HepG2 (cell line): ENCODE measurements around the gene SYNPO. TPM values are rescaled to one million over a fixed set of nuclear protein-coding genes. Genes with fewer than 3 reads are reported as not detected.

Source experiments
- AGO2 ChIP-seq: fragments of 200-400 bp; formaldehyde crosslinking; optimal IDR thresholded peaks from 2 replicates; pipeline ENCODE3; 2017; ENCODE audit warnings: mild to moderate bottlenecking, low read depth, low read length, moderate library complexity
- ARNTL ChIP-seq: sonication (generic); formaldehyde crosslinking; IDR thresholded peaks from 2 replicates; pipeline ENCODE4 v1.4.0; 2020; ENCODE audit warnings: mild to moderate bottlenecking, missing genetic modification reagents
- BCL6 ChIP-seq: IDR thresholded peaks from 2 replicates; pipeline ENCODE4 v1.6.1; 2016; ENCODE audit warnings: missing genetic modification reagents, missing compliant biosample characterization
- BRD4 ChIP-seq: sonication (generic); formaldehyde crosslinking; IDR thresholded peaks from 2 replicates; pipeline ENCODE4 v1.4.0; 2020; ENCODE audit warnings: missing genetic modification reagents
- CEBPG ChIP-seq: IDR thresholded peaks from 2 replicates; pipeline ENCODE4 v1.6.1; 2016
- DMAP1 ChIP-seq: IDR thresholded peaks from 2 replicates; pipeline ENCODE4 v1.6.1; 2016
- DNMT3B ChIP-seq: conservative IDR thresholded peaks from 2 replicates; pipeline ENCODE4 v1.6.1; 2016; ENCODE audit warnings: missing biosample characterization, control low read depth
- HMGA1 ChIP-seq: sonication (generic); formaldehyde crosslinking; conservative IDR thresholded peaks from 2 replicates; pipeline ENCODE4 v1.4.0; 2020; ENCODE audit warnings: missing genetic modification reagents
- KDM5A ChIP-seq: fragments of 200-600 bp; sonication (generic); IDR thresholded peaks from 2 replicates; pipeline ENCODE4 v1.7.0; 2018; ENCODE audit warnings: antibody characterized with exemption, mild to moderate bottlenecking, low read length, borderline replicate concordance
- KDM6A ChIP-seq: IDR thresholded peaks from 2 replicates; pipeline ENCODE4 v1.6.1; 2016; ENCODE audit warnings: low read depth
- KMT2A ChIP-seq: sonication (generic); formaldehyde crosslinking; IDR thresholded peaks from 2 replicates; pipeline ENCODE4 v1.4.0; 2020; ENCODE audit warnings: missing genetic modification reagents
- LCORL ChIP-seq, 2 experiments: fragments of 450-650 bp in 1 of 2; sonication (generic) in 1 of 2; formaldehyde crosslinking in 1 of 2; IDR thresholded peaks; 2 replicates each; pipeline versions ENCODE4 v1.5.0 to v1.6.1; 2017 to 2020; ENCODE audit warnings: antibody characterized with exemption in 1 of 2, missing genetic modification reagents in 1 of 2
- MBNL3 ChIP-seq: fragments of 250-450 bp; sonication (Bioruptor Pico); conservative IDR thresholded peaks from 2 replicates; pipeline ENCODE4 v1.8.0; 2022; ENCODE audit warnings: mild to moderate bottlenecking, inconsistent platforms
- MYNN ChIP-seq: sonication (generic); formaldehyde crosslinking; IDR thresholded peaks from 2 replicates; pipeline ENCODE4 v1.4.0; 2020; ENCODE audit warnings: mild to moderate bottlenecking, low read depth, missing genetic modification reagents
- NCOR1 ChIP-seq: fragments of 200-600 bp; sonication (generic); IDR thresholded peaks from 2 replicates; pipeline ENCODE4 v1.7.0; 2017; ENCODE audit warnings: antibody characterized with exemption, low read length, borderline replicate concordance
- NFIC ChIP-seq: IDR thresholded peaks from 2 replicates; pipeline ENCODE4 v1.6.1; 2012; ENCODE audit warnings: mild to moderate bottlenecking, low read length, inconsistent platforms
- RBFOX2 ChIP-seq: fragments of 200-400 bp; formaldehyde crosslinking; IDR thresholded peaks from 2 replicates; pipeline ENCODE4 v1.6.1; 2017; ENCODE audit warnings: low read depth, mild to moderate bottlenecking, low read length
- SMARCE1 ChIP-seq: fragments of 450-650 bp; IDR thresholded peaks from 2 replicates; pipeline ENCODE4 v1.6.1; 2017; ENCODE audit warnings: borderline replicate concordance
- SP140L ChIP-seq: sonication (generic); formaldehyde crosslinking; IDR thresholded peaks from 2 replicates; pipeline ENCODE4 v1.4.0; 2020; ENCODE audit warnings: missing genetic modification reagents, borderline replicate concordance
- SRSF9 ChIP-seq: fragments of 200-400 bp; formaldehyde crosslinking; IDR thresholded peaks from 2 replicates; pipeline ENCODE4 v1.6.1; 2018; ENCODE audit warnings: borderline replicate concordance, mild to moderate bottlenecking, low read depth, low read length; ENCODE audit not compliant: insufficient read depth, poor library complexity, severe bottlenecking
- TCF7L2 ChIP-seq: IDR thresholded peaks from 2 replicates; pipeline ENCODE4 v1.6.1; 2011; ENCODE audit warnings: mild to moderate bottlenecking, low read depth, low read length, moderate library complexity
- ZNF225 ChIP-seq: sonication (generic); formaldehyde crosslinking; IDR thresholded peaks from 2 replicates; pipeline ENCODE4 v1.4.0; 2020; ENCODE audit warnings: mild to moderate bottlenecking, missing genetic modification reagents
- ZNF562 ChIP-seq: sonication (generic); formaldehyde crosslinking; IDR thresholded peaks from 2 replicates; pipeline ENCODE4 v1.8.0; 2022; ENCODE audit warnings: missing genetic modification reagents, borderline replicate concordance
- ZNF570 ChIP-seq: sonication (generic); formaldehyde crosslinking; IDR thresholded peaks from 2 replicates; pipeline ENCODE4 v1.4.0; 2020; ENCODE audit warnings: mild to moderate bottlenecking, missing genetic modification reagents, borderline replicate concordance
- ZNF605 ChIP-seq: sonication (generic); formaldehyde crosslinking; IDR thresholded peaks from 2 replicates; pipeline ENCODE4 v1.8.0; 2022; ENCODE audit warnings: mild to moderate bottlenecking, missing genetic modification reagents
- ZNF768 ChIP-seq: sonication (generic); formaldehyde crosslinking; IDR thresholded peaks from 2 replicates; pipeline ENCODE4 v1.4.0; 2020; ENCODE audit warnings: missing genetic modification reagents
- ZNF781 ChIP-seq: sonication (generic); formaldehyde crosslinking; IDR thresholded peaks from 2 replicates; pipeline ENCODE4 v1.5.1; 2020; ENCODE audit warnings: borderline replicate concordance, mild to moderate bottlenecking, missing genetic modification reagents; ENCODE audit errors: not compliant biosample characterization
- ZSCAN22 ChIP-seq: sonication (generic); formaldehyde crosslinking; IDR thresholded peaks from 2 replicates; pipeline ENCODE4 v1.4.0; 2020; ENCODE audit warnings: mild to moderate bottlenecking, missing genetic modification reagents
- polyA plus RNA-seq, 8 experiments: library from polyadenylated mRNA; depleted of rRNA in 3 of 8; stranded (reverse) in 7 of 8; unstranded in 1 of 8; fragments of >200 nt; fragmentation: Illumina TruSeq in 4 of 8; extraction: Trizol in 4 of 8; gene quantifications; 2 replicates each; pipeline versions ENCODE4 v1.2.1 to v1.2.3, GENCODE V29; 2011 to 2016; ENCODE audit warnings: low read depth in 4 of 8, missing spikeins in 1 of 8, mixed read lengths in 1 of 8; ENCODE audit not compliant: insufficient read depth in 1 of 8
- total RNA-seq, 5 experiments: library from RNA; depleted of rRNA; stranded (reverse); fragments of >200 nt; fragmentation: Illumina TruSeq; extraction: Trizol; gene quantifications; 2 replicates each; pipeline ENCODE4 v1.2.3, GENCODE V29; 2016; ENCODE audit warnings: low read depth in 1 of 5
- TF ChIP-seq, protein P1 (sequence below): sonication (generic); formaldehyde crosslinking; IDR thresholded peaks from 2 replicates; pipeline ENCODE4 v1.4.0; 2020; ENCODE audit warnings: low read depth, mild to moderate bottlenecking, missing genetic modification reagents
- TF ChIP-seq, protein P2 (sequence below): sonication (generic); formaldehyde crosslinking; IDR thresholded peaks from 2 replicates; pipeline ENCODE4 v1.5.0; 2020; ENCODE audit warnings: mild to moderate bottlenecking, low read depth, missing genetic modification reagents, borderline replicate concordance
- TF ChIP-seq, protein P3 (sequence below): fragments of 450-650 bp; IDR thresholded peaks from 2 replicates; pipeline ENCODE4 v1.6.1; 2017

The SYNPO gene
- total and polyA plus RNA-seq, 2 of the 13 experiments (the other 11 are each of a cell fraction or from before 2014, with no cell fraction given): 0.09 to 0.30 TPM

DNA sequence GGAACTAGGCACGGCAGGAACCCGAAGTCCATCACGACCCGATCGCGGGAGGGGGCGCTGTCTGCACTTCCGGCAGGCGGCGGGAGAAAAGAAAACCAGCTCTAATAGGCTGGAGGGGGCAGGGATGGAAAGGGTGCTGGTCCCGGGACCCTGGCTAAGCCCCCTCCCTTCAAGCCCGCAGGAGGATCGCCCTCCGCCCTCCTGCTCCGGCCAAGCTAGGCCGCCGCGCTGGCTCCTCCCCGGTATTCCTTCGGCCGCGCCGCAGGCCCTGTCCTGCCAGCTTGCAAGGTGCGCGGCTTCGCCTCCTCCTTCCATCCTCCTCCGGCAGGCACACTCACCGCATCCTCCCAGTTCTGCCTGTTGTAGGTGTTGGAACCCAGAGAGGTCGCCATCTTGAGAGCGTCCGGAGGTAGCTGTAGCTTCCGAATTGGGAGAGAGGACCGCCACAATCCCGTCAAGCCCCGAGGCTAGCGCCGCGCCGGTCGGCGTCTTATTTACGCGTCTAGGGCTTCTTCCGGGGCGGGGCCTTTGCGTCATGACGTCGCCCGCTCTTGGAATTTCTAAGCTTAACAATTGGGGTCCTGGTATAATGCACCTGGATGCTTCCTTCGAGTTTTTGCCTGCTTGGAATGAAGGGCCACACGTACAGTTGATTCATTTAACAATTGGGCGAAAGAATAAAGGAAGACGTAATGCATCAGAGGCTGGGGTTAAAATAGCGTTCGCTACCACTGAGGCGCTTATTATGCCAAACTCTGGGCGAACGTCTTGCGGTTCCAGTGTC is 60.3 kb downstream of the SYNPO start, which contains the start of gene RBM22 (continued):
- TF ChIP-seq, protein P1, sequence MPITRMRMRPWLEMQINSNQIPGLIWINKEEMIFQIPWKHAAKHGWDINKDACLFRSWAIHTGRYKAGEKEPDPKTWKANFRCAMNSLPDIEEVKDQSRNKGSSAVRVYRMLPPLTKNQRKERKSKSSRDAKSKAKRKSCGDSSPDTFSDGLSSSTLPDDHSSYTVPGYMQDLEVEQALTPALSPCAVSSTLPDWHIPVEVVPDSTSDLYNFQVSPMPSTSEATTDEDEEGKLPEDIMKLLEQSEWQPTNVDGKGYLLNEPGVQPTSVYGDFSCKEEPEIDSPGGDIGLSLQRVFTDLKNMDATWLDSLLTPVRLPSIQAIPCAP (CRISPR knock-in tag): no peak
- TF ChIP-seq LCORL (IDR thresholded peaks at IDR 0.05): no peak
- peak; percentile 45; the same call in 1 of the 2 replicates for TF ChIP-seq LCORL (CRISPR knock-in tag; IDR thresholded peaks at IDR 0.05)
- TF ChIP-seq DMAP1 (CRISPR knock-in tag): peak; percentile 88; the same call in 1 of the 2 replicates
- TF ChIP-seq ZNF570 (CRISPR knock-in tag): no peak
- TF ChIP-seq MYNN (CRISPR knock-in tag): no peak
- TF ChIP-seq SRSF9: no peak
- TF ChIP-seq SP140L: no peak
- peak; percentile 20; the same call in 1 of the 2 replicates for TF ChIP-seq ZNF768 (CRISPR knock-in tag)
- TF ChIP-seq HMGA1 (CRISPR knock-in tag): no peak
- no peak for TF ChIP-seq ZSCAN22 (CRISPR knock-in tag)
- peak; percentile 2; the same call in 1 of the 2 replicates for TF ChIP-seq BRD4 (CRISPR knock-in tag)
- TF ChIP-seq ARNTL (CRISPR knock-in tag): 0 out of 2 replicates have a peak, but pooled peaks have one; percentile 29
- TF ChIP-seq KMT2A (CRISPR knock-in tag): peak; percentile 60; the same call in 1 of the 2 replicates
- no peak for TF ChIP-seq KDM6A (CRISPR knock-in tag)
- TF ChIP-seq TCF7L2: no peak
- peak; percentile 37; the same call in 1 of the 2 replicates for TF ChIP-seq NFIC
- peak; percentile 53; the same call in 1 of the 2 replicates for TF ChIP-seq CEBPG (CRISPR knock-in tag)
- TF ChIP-seq, protein P2, sequence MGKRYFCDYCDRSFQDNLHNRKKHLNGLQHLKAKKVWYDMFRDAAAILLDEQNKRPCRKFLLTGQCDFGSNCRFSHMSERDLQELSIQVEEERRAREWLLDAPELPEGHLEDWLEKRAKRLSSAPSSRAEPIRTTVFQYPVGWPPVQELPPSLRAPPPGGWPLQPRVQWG (CRISPR knock-in tag): no peak
- 0 out of 2 replicates have a peak, but pooled peaks have one; percentile 74 for TF ChIP-seq ZNF225
- peak; percentile 93 for TF ChIP-seq KDM5A
- no peak for TF ChIP-seq NCOR1
- TF ChIP-seq ZNF781 (CRISPR knock-in tag): peak; percentile 29
- no peak for TF ChIP-seq ZNF562 (CRISPR knock-in tag)
- no peak for TF ChIP-seq MBNL3 (CRISPR knock-in tag)
- peak; percentile 88 for TF ChIP-seq ZNF605 (CRISPR knock-in tag)
- no peak for TF ChIP-seq SMARCE1
- peak; percentile 84 for TF ChIP-seq RBFOX2
- TF ChIP-seq AGO2: peak; percentile 67
- TF ChIP-seq DNMT3B (CRISPR knock-in tag): no peak
- TF ChIP-seq BCL6 (CRISPR knock-in tag): peak; percentile 30; the same call in 1 of the 2 replicates
- TF ChIP-seq, protein P3, sequence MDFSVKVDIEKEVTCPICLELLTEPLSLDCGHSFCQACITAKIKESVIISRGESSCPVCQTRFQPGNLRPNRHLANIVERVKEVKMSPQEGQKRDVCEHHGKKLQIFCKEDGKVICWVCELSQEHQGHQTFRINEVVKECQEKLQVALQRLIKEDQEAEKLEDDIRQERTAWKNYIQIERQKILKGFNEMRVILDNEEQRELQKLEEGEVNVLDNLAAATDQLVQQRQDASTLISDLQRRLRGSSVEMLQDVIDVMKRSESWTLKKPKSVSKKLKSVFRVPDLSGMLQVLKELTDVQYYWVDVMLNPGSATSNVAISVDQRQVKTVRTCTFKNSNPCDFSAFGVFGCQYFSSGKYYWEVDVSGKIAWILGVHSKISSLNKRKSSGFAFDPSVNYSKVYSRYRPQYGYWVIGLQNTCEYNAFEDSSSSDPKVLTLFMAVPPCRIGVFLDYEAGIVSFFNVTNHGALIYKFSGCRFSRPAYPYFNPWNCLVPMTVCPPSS: no peak
